Smooth muscle cell (in vitro differentiated cells): ENCODE measurements around the gene CSTF3. TPM values are rescaled to one million over a fixed set of nuclear protein-coding genes. Genes with fewer than 3 reads are reported as not detected.

Experiments used
- DNase-seq: peaks from one replicate; lab custom pipeline; 2025; ENCODE audit not compliant: unreplicated experiment; lab: John Stamatoyannopoulos, UW
- H2AFZ ChIP-seq: fragments of 200-600 bp; sonication (generic); 2 replicates; pipeline ENCODE4 v1.6.0; 2016; ENCODE audit warnings: antibody characterized with exemption, low read depth, mild to moderate bottlenecking
- H3F3A ChIP-seq: fragments of 200-600 bp; sonication (generic); 2 replicates; pipeline ENCODE4 v1.6.0; 2017; ENCODE audit warnings: antibody characterized with exemption, low read depth
- H3K27ac ChIP-seq: fragments of 200-600 bp; sonication (generic); 2 replicates; pipeline ENCODE4 v1.5.1; 2016; ENCODE audit warnings: low read depth, mild to moderate bottlenecking
- H3K27me3 ChIP-seq: fragments of 200-600 bp; sonication (generic); 2 replicates; pipeline ENCODE4 v1.6.1; 2016; ENCODE audit warnings: low read depth, mild to moderate bottlenecking
- H3K36me3 ChIP-seq: fragments of 200-600 bp; sonication (generic); 2 replicates; pipeline ENCODE4 v1.5.1; 2016; ENCODE audit warnings: low read depth
- H3K4me1 ChIP-seq: fragments of 200-600 bp; sonication (generic); 2 replicates; pipeline ENCODE4 v1.5.1; 2016; ENCODE audit warnings: low read depth
- H3K4me2 ChIP-seq: fragments of 200-600 bp; sonication (generic); 2 replicates; pipeline ENCODE4 v1.6.0; 2016; ENCODE audit warnings: mild to moderate bottlenecking
- H3K4me3 ChIP-seq: fragments of 200-600 bp; sonication (generic); 2 replicates; pipeline ENCODE4 v1.5.1; 2016; ENCODE audit warnings: mild to moderate bottlenecking
- H3K79me2 ChIP-seq: fragments of 200-600 bp; sonication (generic); 2 replicates; pipeline ENCODE4 v1.6.0; 2016; ENCODE audit warnings: low read depth, mild to moderate bottlenecking
- H3K9ac ChIP-seq: fragments of 200-600 bp; sonication (generic); 2 replicates; pipeline ENCODE4 v1.6.0; 2016; ENCODE audit warnings: low read depth
- H3K9me3 ChIP-seq: fragments of 200-600 bp; sonication (generic); replicated peaks from 2 replicates; pipeline ENCODE4 v1.5.1; 2016; ENCODE audit warnings: low read depth
- H4K20me1 ChIP-seq: fragments of 200-600 bp; sonication (generic); 2 replicates; pipeline ENCODE4 v1.6.0; 2016; ENCODE audit warnings: low read depth
- CTCF ChIP-seq: fragments of 200-600 bp; sonication (generic); IDR thresholded peaks from 2 replicates; pipeline ENCODE4 v1.5.1; 2017; ENCODE audit warnings: borderline replicate concordance, mild to moderate bottlenecking, antibody characterized with exemption; ENCODE audit not compliant: insufficient read depth, poor library complexity, severe bottlenecking
- WGBS: methylation state at CpG from one replicate; pipeline ENCODE4 v1.1.7; 2016; ENCODE audit warnings: low lambda C conversion rate; 5-methylcytosine and 5-hydroxymethylcytosine counted together
- polyA plus RNA-seq: library from polyadenylated mRNA; unstranded; fragments of >200 nt; fragmentation: Nextera tagmentation; extraction: Ambion mirVana; gene quantifications from 2 replicates; pipeline ENCODE4 v1.2.1, GENCODE V29; 2016
- total RNA-seq: library from RNA; depleted of rRNA; stranded (reverse); fragments of >200 nt; gene quantifications from 2 replicates; pipeline ENCODE4 v1.2.3, GENCODE V29; 2014

CSTF3 gene
- total and polyA plus RNA-seq, 2 experiments from 2014 or later: 25.9 to 30.4 TPM

GRCh38 chr11:33197915-33198727 is 36.8 kb upstream of the CSTF3 start:
- no peak for TF ChIP-seq CTCF
- no peak overlapping the region for H3K9ac ChIP-seq
- no peak overlapping the region for H3K4me3 ChIP-seq
- no peaks in the 10 kb centered on the region for H3K79me2 ChIP-seq
- 93% methylated on average over 14 of the region's 14 CpGs for WGBS
- H4K20me1 ChIP-seq: no peaks in the 10 kb centered on the region
- no peak overlapping the region for H3K4me2 ChIP-seq
- H3K27ac ChIP-seq: no peak overlapping the region
- no peaks in the 10 kb centered on the region for H3F3A ChIP-seq
- H3K36me3 ChIP-seq: no peaks in the 10 kb centered on the region
- no peaks in the 10 kb centered on the region for H3K9me3 ChIP-seq
- no peaks in the 10 kb centered on the region for H3K27me3 ChIP-seq
- no peak overlapping the region for H2AFZ ChIP-seq
- no peak for DNase-seq
- H3K4me1 ChIP-seq: peaks cover 9% of the 10 kb centered on the region

- no peak overlapping the region for H3K4me2 ChIP-seq
- H3K9ac ChIP-seq: no peak overlapping the region
- H3K4me1 ChIP-seq: peaks cover 14% of the 10 kb centered on the region
- H3K4me3 ChIP-seq: no peak overlapping the region
- 45% methylated on average over 4 of the region's 4 CpGs for WGBS
- H3K27ac ChIP-seq: no peak overlapping the region
- H4K20me1 ChIP-seq: no peaks in the 10 kb centered on the region
- no peaks in the 10 kb centered on the region for H3F3A ChIP-seq
- no peaks in the 10 kb centered on the region for H3K9me3 ChIP-seq
- peak overlapping the region; percentile 68 for H2AFZ ChIP-seq
- DNase-seq: no peak
- no peak for TF ChIP-seq CTCF
- H3K36me3 ChIP-seq: no peaks in the 10 kb centered on the region
- no peaks in the 10 kb centered on the region for H3K79me2 ChIP-seq
- no peaks in the 10 kb centered on the region for H3K27me3 ChIP-seq
These were observed 34.3 kb upstream of the CSTF3 start for GRCh38 chr11:33195462-33196173.

- no peaks in the 10 kb centered on the region for H3K27me3 ChIP-seq
- 98% methylated on average over 4 of the region's 4 CpGs for WGBS
- no peak overlapping the region for H2AFZ ChIP-seq
- no peaks in the 10 kb centered on the region for H3K9me3 ChIP-seq
- no peak overlapping the region for H3K9ac ChIP-seq
- TF ChIP-seq CTCF: no peak
- no peak overlapping the region for H3K4me3 ChIP-seq
- H3K4me2 ChIP-seq: no peak overlapping the region
- H3K4me1 ChIP-seq: peaks cover 14% of the 10 kb centered on the region
- H3K27ac ChIP-seq: no peak overlapping the region
- H3K36me3 ChIP-seq: no peaks in the 10 kb centered on the region
- H4K20me1 ChIP-seq: no peaks in the 10 kb centered on the region
- no peak for DNase-seq
- H3K79me2 ChIP-seq: no peaks in the 10 kb centered on the region
- H3F3A ChIP-seq: no peaks in the 10 kb centered on the region
These were observed 33.2 kb upstream of the CSTF3 start for GRCh38 chr11:33194455-33194854.
